DOHH2 (cell line): ENCODE data around the gene SLC39A11.

Experiments used
- EZH2phosphoT487 ChIP-seq: fragments of 200-600 bp; sonication (generic); IDR thresholded peaks from 2 replicates; pipeline ENCODE4 v1.6.1; 2017; ENCODE audit warnings: borderline replicate concordance, mild to moderate bottlenecking, antibody characterized with exemption, low read length, moderate library complexity, mixed read lengths
- TF ChIP-seq, protein P1 (sequence below): fragments of 200-600 bp; sonication (generic); IDR thresholded peaks from one replicate; pipeline ENCODE4 v1.5.1; 2014; ENCODE audit warnings: antibody characterized with exemption, mild to moderate bottlenecking, low read depth, low read length; ENCODE audit not compliant: poor library complexity, severe bottlenecking

DNA sequence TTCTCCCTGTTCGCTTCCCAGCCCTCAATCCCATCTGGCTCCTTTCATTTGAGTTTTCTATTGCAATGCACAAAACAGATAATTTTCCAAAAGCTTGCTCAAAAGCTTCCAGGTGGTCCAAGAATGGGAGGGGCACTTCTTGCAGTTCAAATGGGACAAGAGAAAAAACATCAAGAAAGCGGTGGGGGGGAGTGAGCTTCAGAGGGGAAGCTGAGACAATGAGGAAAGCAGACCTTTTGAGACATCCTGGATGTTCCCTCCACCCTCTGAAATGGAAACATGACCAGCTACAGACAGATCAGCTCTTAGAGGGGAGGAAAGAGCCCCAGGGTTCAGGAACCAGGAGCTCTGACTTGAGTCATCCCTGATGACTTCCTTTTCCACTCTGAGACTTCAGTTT, 368.2 kb downstream of the SLC39A11 start:
- TF ChIP-seq, protein P1, sequence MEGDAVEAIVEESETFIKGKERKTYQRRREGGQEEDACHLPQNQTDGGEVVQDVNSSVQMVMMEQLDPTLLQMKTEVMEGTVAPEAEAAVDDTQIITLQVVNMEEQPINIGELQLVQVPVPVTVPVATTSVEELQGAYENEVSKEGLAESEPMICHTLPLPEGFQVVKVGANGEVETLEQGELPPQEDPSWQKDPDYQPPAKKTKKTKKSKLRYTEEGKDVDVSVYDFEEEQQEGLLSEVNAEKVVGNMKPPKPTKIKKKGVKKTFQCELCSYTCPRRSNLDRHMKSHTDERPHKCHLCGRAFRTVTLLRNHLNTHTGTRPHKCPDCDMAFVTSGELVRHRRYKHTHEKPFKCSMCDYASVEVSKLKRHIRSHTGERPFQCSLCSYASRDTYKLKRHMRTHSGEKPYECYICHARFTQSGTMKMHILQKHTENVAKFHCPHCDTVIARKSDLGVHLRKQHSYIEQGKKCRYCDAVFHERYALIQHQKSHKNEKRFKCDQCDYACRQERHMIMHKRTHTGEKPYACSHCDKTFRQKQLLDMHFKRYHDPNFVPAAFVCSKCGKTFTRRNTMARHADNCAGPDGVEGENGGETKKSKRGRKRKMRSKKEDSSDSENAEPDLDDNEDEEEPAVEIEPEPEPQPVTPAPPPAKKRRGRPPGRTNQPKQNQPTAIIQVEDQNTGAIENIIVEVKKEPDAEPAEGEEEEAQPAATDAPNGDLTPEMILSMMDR, result no peak
- TF ChIP-seq EZH2phosphoT487, result no peak
